Activated CD8-positive, alpha-beta memory T cell treated with anti-CD3 and anti-CD28 coated beads, Interleukin-2, amount 50 U/mL, for 1 hour (primary cell): ENCODE measurements around the gene TTBK1.

Experiments used
- DNase-seq: peaks from one replicate; pipeline ENCODE4 v3.0.0-alpha.2; 2020; ENCODE audit errors: extremely low read depth

Gene TTBK1

DNA sequence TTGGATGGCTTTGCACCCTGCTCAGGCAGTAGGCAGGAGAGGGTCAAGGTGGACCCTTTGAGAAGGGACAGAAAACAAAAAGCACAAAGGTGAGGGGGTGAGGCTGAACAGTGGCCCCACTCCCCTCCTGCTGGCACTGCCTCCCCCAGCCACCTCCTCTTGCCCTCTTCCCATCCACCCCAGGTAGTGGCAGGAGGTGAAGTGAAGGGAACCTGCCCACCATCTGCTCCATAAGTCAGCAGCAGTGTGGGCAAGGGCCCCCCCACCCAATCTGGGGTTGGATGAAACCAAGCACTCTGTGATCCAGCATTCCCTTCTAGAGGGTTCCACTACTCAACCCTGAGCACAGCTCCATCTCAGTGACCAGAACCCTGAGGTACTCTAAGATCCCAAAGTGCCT, 28.7 kb downstream of the TTBK1 start:
- no peak for DNase-seq

DNA sequence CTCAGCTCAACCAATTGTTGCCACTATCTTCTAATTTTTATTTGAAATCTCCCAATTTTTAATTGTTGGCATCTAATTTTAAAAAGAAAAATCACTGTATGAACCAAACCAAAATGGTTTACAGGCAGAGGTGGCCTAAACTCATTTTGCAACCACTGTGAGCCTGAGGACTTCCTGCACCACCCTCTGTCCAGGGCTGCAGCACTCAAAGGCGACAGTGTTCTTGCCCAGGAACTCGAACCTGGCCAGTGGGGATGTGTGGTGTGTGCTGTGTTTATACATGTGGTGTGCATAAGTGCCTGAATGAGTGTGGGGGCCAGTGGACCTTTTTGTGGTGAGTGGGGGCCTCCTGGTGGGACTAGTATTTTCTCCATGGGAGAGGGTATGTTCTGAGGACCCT, 30.4 kb downstream of the TTBK1 start:
- no peak for DNase-seq

DNA sequence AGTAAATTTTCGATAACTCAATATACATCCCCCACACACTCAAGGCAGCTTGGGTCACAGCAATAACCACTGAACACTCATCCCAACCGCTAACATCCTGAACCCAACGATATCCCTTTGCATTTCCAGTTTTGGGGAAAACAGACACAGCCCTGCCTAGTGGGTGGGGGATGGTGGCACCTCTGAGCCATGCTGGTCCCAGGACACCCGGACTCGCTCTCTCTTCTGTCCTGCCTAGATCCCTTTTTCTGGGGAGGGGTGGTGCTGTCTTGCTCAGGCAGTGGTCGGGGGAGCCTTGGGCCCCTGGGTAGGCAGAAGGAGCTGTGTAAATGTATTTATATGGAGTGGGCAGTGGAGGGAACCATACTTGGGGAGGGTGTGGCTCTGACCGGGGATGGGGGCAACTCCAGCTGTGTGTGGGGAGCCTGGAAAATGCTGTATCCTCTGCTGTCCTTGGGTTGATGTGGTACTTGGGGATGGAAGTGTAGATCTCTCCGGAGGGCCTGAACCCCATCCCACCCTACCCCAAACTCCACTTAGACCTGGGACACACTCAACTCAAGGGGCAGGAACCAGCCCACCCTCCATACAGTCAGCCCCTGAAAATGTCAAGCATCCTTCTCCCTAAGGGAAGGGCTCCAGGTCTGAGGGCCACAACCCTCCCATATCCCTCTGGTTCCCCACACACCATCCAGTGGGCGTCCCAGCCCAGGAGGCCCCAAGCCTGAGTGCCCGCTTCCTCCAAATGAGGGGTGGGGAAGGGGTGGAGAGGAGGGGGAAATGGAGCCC, 31.0 kb downstream of the TTBK1 start:
- DNase-seq: no peak

DNA sequence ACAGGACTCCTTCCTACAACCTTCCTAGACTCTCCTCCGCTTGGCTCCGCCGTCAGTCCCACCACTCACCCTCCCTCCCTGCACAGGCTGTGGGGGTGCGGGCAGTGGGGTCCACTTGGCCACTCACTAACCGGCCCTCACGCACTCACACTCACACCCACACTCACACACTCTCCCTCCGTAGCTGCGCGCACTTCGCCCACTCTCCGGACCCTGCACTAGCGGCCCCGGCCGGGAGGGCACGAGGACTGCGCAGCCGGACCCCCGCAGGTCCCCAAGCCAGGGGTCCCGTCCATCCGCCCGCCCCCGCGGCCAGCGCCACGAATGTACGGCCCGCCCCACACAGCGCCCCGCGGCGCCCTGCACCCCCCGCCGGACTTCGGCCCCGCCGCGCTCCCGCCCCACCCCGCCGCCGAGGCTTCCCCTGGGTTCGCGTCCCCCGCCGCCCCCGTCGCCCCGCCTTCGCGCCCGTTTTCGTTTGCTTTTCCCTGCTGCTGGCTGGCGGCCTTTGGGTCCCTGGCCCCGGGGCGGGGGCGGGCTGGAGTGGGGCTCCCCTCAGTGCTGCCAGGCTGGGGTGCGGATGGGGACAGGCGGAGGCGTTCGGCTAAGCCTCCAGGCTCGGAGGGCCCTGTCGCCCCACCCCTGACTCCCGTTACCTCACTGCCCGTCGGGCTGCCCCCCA, 31.8 kb downstream of the TTBK1 start:
- no peak for DNase-seq

DNA sequence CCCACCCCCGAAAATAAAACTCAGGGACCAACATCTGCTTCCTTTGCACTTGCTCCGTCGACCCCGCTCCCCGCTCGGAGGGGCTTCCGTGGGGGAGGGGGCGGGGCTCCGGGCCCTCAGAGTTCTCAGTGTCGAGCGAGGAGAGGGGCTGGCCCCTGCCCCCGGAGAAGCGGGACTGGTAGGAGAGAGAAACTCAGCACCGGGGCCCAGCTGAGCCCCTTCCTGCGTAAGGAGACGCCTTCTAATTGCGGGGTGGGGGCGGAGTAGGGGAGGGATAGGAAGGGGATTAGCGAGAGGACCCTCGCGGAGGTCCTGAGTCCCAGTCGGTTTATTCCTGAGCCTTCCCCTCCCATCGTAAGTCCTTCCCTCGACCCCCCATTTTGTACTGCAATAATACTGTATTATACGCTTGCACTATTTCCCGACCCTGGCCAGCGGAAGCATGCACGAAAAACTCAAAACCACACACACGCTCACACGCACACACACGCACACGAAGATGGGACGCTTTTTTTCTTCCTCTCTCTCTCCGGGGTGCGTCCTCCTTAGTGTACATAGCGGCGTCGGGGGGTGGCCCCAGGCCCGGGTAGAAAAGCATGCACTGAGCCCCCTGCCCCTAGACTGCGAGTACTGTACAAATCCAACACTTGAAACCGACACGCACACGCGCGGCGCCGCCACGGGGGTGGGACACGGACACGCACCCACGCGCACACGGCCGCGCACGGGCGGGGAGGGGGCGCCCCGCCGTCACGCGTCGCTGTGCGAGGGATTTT, 32.7 kb downstream of the TTBK1 start:
- no peak for DNase-seq

DNA sequence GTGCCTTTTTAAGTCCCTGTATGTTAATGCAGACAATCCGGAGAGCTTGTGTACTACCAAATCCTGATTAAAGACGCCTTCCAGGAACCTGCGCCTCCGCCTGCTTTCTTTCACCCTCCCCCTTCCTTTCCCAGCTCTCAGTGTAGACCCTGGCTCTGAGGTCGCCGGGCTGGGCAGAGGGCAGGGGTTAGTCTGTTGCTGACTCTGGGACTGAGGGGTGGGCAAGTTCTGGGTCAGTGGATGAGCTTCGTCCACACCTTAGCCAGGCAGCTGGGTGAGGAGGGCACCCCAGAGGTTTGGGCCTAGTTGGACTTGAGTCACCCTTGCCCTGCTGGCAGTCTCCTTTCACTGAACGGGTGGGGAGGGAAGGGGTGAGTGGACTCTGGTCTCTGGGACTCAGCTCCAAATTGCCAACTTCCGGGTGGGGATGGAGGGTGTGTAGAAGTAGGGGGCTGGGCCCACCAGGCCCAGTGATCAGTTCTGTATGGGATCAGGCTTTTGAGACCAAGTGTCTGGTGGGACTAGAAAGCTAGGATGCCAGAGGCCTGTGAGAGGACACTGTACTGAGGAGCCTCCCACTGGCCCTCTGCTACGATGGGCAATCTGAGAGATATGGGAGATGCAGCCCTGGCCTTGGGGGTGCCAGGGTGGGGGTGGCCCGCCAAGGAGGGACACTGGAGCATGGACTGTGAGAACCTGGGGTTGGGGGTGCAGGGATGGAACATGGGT, 33.5 kb downstream of the TTBK1 start:
- no peak for DNase-seq

DNA sequence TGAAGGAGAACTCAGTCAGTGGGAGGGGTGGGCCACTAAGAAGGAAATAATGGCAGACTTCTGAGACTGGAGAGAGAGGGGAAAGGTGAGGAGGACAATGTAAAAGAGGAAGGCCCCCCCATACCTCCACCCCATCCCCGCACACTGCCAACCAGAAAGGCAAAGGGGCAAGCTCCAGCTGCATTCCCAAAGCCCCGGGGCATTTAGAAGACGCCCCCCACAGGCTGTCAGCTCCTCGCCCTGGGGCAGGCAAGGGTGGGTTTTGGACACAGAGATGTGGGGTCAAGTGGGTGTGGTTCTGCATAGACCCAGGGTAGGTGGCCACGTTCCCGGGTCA, 34.0 kb downstream of the TTBK1 start:
- DNase-seq: no peak

DNA sequence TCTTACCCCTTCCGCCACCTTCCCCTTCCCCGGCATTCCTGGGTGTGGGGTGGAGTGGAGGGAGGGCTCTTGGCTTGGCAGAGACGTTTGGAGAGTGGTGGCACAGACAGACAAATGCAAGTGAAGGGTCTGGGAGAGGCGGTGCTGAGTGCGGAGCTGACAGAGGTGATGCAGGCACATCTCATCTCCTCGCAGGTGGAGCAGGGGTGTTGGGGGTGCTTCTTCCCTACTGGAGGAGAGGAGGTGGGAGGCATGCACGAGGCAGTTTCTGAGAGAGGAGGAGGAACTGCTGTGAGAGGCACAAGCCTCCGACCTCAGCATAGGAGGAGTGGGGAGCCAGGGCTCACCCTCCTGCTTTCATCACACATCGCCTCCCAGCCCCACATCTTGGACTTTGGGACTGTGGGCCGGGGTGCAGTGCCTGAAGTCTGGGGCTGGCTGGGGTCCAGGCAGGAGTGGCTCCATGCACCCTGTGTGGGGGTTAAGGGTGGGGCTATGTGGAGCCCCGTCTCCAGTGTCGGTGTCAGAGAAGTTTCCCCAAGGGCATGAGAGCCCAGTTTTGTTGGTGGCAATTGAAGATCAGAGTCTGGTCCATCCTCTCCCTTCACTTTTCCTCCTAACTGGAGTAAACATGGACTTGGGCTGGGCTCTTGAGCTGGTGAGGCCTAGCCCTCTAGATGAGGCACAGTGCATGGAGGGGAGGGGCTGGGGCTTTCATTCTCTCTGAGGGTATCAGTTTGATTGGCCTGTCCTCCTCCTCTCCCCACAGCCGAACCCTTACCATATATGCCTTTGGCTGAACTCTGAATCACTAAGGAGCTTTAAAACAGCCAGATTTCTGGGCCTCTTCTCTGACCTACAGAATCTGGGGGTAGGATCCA, 34.6 kb downstream of the TTBK1 start:
- no peak for DNase-seq

DNA sequence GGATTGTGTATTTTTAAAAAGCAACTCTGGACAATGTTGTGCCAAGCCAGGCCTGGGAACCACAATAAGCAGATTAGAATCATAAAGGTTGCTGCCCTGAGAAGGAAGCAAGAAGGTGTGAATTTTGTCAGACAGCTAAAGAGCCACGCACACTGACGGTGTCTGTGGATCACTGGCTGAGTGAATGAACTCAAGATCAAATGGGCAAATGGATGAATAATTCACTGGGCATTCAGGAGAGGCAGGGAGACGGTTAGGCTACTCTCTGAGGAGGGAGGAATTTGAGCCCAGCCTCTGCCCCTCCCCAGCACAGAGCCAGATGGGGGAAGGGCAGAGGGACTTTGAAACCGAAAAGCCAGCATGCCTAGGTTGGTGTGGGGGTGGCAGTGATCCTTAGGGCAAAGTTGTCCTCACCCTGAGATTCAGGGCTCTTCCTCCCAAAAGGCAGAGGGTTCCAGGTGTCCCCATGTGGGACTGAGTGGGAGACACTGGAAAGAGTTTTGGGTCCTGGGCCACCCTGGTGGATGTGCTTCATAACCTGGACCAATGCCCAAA, 35.3 kb downstream of the TTBK1 start:
- no peak for DNase-seq

DNA sequence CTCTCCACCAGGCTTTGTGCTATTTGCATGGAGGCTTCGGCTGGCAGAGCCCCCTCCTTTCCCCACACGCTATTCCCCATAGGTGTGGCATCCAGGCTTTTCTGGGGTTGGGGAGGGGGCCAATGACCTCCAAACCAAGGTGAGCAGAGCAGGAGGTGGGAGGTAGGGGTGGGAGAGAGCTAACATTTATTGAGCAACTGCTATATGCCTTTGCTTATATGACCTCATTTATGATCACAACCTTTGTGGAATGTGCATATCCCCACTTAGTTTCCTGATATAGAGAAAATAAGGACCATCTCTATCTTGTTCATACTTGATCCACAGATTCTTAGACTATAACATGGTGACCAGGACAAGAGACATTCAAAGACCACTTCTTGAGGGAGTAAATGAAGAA, 37.0 kb downstream of the TTBK1 start:
- DNase-seq: no peak

DNA sequence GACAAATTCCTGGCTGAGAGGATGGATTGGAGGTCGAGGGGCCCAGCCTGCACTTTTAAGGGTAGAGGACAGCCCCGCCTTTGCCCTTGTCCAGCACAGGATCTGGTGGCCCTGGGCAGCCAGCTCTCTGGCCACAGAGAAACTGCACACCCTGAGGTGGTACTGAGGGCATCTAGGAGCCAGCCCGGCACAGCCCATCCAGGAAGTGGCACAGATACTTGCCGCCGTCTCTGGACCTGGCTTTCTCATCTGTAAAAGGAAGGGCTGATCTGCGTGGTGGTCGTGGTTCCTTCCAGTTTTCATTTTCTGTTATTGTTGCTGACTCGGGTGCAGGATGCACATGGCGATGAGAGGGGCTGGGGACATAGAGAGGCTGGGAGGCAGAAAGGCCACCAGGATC, 38.8 kb downstream of the TTBK1 start:
- no peak for DNase-seq

DNA sequence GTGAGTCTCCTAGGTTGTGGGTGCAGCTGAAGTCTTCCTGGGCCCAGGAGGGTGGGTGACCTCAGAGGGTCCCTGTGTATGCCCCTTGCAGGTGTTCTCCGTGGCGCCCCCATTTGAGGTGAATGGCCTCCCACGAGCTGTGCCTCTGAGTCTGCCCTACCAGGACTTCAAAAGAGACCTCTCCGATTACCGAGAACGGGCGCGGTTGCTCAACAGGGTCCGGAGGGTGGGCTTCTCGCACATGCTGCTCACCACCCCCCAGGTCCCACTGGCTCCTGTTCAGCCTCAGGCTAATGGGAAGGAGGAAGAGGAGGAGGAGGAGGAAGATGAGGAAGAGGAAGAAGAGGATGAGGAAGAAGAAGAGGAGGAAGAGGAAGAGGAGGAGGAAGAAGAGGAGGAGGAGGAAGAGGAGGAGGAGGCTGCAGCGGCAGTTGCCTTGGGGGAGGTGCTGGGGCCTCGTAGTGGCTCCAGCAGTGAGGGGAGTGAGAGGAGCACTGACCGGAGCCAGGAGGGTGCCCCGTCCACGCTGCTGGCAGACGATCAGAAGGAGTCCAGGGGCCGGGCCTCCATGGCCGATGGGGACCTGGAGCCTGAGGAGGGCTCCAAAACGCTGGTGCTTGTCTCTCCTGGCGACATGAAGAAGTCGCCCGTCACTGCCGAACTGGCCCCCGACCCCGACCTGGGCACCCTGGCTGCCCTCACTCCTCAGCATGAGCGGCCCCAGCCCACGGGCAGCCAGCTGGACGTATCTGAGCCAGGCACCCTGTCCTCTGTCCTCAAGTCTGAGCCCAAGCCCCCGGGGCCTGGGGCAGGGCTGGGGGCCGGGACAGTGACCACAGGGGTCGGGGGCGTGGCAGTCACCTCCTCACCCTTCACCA, 39.6 kb downstream of the TTBK1 start:
- no peak for DNase-seq

DNA sequence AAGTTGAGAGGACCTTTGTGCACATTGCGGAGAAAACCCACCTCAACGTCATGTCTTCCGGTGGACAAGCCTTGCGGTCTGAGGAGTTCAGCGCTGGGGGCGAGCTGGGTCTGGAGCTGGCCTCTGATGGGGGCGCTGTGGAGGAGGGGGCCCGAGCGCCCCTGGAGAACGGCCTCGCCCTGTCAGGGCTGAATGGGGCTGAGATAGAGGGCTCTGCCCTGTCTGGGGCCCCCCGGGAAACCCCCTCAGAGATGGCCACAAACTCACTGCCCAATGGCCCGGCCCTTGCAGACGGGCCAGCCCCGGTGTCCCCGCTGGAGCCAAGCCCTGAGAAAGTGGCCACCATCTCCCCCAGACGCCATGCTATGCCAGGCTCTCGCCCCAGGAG, 40.2 kb downstream of the TTBK1 start:
- no peak for DNase-seq

DNA sequence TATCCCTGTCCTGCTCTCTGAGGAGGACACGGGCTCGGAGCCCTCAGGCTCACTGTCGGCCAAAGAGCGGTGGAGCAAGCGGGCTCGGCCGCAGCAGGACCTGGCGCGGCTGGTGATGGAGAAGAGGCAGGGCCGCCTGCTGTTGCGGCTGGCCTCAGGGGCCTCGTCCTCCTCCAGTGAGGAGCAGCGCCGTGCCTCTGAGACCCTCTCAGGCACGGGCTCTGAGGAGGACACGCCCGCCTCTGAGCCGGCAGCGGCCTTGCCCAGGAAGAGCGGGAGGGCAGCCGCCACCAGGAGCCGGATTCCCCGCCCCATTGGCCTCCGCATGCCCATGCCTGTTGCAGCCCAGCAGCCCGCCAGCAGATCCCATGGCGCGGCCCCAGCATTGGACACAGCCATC, 40.6 kb downstream of the TTBK1 start:
- DNase-seq: no peak

DNA sequence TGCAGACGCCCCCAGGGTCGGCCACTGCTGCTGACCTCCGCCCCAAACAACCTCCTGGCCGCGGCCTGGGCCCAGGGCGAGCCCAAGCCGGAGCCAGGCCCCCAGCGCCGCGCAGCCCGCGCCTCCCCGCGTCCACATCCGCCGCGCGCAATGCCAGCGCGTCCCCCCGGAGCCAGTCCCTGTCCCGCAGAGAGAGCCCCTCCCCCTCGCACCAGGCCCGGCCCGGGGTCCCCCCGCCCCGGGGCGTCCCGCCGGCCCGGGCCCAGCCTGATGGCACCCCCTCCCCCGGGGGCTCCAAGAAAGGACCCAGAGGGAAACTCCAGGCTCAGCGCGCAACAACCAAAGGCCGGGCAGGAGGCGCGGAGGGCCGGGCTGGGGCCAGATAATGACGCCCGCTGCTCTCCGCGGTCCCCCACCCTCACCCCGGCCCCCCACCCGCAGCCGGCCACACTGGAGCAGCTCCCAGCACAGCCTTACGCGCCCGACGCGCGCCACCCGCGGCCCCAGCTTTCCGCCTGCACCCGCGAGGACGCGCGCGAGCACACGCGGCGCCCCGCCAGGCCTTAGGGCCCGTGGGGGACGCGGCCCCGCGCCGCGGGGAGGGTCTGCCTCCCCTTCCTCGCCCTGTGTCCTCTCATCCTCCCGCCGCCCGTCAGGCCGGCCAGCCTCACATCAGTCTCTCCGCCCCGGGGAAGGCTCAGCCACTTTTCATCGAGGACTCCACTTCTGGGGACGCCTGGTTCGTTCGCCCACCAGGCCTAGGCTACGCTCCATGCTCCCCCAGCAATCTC, 41.9 kb downstream of the TTBK1 start:
- no peak for DNase-seq

DNA sequence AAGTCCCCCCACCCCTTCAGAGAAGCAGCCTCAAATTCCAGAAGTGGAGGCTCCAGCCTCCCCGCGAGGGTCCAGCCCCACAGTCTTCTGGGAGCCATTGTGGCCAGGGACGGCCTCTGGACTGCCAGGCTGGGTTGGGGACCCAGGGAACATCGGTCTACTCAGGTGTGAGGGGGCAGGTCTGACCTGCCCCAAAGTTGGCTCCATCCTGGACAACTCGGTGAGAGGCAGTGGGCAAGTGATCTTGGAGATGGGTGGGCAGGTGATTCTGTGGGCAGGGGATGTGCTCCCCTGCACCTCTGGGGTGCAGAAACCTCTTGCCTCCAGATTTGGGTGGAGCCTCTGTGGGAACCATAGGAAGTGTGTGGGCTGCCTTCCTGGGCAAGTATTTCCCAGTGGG, 42.6 kb downstream of the TTBK1 start:
- DNase-seq: no peak

DNA sequence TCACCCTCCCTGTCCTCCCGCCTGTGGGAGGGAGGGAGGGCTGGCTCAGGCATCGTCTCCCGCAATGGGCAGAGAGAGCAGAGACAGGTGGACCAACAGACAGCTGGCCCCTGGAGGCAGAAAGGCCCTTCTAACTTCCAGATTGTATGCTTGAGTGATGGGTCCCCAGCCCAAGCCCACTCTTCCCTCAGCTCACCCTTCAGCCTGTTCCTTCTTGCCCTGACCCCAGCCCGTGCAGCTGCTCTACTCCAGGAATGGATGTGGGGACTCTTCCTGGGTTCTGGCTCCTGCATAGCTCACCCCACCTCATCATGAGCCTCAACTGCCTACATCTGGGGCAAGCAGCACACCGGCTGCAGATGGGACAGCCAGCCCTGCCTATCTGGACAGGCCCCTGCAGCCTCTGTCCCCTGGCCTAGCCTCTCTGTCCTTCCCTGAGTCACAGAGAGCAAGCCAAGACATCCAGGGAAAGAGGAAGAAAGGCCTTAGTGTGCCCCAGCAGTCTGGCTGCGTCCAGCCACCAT, 43.2 kb downstream of the TTBK1 start:
- no peak for DNase-seq

DNA sequence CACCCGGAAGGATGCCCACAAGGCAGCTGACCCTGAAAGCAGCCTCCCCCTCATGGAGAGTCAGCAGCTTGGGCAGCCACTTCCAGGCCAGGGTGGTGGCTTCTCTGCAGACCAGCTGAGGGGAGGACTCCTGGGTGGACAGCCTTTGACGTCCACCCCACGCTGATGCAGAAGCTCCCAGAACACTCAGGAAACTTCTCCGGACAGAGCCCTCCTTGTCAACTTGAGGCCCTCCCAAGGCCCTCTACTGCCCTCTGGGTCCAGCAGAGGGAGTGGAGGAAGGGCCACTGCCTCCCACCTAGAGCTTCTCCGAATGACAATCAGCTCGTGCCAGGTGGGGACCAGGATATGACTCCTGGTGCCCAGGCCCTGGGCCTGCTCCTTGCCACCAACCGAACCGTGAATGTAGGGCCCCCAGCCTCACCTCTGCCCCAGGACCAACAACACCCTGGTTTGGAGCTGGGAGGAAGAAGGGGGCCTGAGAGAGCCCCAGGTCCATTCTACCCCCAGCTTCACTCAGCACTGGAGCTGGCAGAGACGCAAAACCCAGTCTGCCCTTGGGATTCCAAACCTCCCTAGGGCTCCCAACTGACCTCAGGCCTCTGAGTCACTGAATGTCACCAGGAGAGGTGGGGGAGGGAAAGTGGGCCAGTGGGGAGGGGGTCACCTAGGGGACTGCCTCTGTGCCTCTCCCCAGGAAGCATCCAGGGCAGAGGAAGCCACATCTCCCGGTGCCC, 43.9 kb downstream of the TTBK1 start:
- DNase-seq: no peak
